LNCaP clone FGC (cell line): ENCODE results near the gene GSTT2B.
"Not testable (repeated sequence)": the region's sequence is repeated elsewhere in the genome, so short reads cannot be mapped to it uniquely, and the experiment has no call there.

Source experiments
- DNase-seq: peaks from one replicate; pipeline ENCODE4 v3.0.0-alpha.2; 2011; ENCODE audit warnings: low read depth
- H3K4me3 ChIP-seq: 2 replicates; pipeline ENCODE4 v1.5.1; 2011; ENCODE audit warnings: mild to moderate bottlenecking, low read depth, low read length, control low read depth
- TF ChIP-seq, protein P1 (sequence below): IDR thresholded peaks from 2 replicates; pipeline ENCODE4 v1.5.1; 2012; ENCODE audit warnings: mild to moderate bottlenecking; ENCODE audit not compliant: control insufficient read depth, insufficient read depth; ENCODE audit errors: extremely low read depth

Gene GSTT2B

DNA sequence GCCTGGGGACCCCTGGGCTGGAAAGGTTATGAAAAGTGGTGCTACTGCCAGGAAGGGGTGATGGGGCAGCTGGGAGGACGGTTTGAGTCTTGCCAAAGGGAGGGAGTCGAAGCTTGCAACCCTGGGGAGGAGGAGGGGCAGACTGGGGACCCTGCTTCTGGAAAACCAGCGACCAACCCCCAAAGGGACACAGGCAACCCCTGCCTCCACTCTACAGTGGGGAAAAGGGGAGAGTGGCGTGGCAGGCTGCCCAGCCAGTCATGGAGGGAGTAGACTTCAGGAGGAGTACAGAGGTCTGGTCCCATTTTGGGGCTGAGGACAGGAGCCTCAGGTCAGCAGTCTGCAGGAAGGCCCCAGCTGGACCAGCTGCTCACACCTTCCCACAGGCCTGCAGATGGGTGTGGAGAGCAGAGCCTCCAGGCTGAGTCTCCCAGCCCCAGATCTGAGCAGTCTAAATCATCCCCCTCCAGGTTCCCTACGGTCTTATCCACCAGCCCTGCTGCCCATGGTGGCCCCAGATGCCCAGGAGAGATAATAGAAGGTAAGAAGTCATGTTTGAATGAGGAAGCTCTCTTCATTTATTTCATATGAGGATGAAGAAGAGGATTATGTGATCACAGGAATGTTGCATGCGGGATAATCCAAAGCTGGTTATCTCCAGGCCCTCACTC is 10.0 kb upstream of the GSTT2B start:
- TF ChIP-seq, protein P1, sequence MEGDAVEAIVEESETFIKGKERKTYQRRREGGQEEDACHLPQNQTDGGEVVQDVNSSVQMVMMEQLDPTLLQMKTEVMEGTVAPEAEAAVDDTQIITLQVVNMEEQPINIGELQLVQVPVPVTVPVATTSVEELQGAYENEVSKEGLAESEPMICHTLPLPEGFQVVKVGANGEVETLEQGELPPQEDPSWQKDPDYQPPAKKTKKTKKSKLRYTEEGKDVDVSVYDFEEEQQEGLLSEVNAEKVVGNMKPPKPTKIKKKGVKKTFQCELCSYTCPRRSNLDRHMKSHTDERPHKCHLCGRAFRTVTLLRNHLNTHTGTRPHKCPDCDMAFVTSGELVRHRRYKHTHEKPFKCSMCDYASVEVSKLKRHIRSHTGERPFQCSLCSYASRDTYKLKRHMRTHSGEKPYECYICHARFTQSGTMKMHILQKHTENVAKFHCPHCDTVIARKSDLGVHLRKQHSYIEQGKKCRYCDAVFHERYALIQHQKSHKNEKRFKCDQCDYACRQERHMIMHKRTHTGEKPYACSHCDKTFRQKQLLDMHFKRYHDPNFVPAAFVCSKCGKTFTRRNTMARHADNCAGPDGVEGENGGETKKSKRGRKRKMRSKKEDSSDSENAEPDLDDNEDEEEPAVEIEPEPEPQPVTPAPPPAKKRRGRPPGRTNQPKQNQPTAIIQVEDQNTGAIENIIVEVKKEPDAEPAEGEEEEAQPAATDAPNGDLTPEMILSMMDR, result no peak
- DNase-seq, result no peak
- no peak overlapping the region for H3K4me3 ChIP-seq

DNA sequence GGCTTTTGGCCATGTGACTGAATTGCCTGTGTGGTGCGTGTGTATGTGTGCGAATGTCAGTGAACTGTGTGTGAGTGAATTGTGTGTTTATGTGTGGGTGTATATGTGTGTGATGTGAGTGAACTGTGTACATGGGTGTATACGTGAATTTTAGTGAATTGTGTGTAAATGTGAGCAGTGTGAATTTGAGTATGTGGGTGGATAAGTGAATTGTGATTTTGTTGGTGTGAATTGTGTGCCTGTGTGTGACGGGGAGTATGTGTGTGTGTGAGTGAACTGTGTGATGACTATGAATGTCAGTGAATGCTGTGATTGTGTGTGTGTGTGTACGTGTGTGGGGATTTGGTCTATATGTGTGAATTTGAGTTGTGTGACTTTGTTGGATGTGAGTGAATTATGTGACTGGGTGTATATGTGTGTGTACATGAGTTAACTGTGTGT is 9.2 kb upstream of the GSTT2B start:
- DNase-seq, result no peak
- TF ChIP-seq, protein P1, result no peak
- H3K4me3 ChIP-seq, result no peak overlapping the region

DNA sequence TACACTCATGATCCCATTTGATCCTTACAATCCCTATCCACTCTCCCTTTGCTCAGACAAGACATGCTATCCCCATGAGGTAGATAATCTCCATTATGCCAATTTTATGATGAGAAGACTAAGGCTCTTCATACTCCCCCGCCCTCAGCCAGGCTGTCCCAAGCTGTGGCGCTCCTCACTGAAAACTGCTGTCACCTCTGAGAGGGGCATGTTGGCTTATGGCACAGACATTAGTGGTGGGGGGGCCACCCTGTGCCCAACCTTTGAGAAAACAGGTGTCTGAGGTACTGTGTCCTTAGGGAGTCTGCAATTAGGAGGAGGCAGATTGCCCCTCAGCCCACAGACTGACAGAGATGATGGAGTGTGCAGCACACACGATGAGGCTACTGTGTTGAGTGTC is 8.1 kb upstream of the GSTT2B start:
- no peak overlapping the region for H3K4me3 ChIP-seq
- TF ChIP-seq, protein P1, result no peak
- no peak for DNase-seq

DNA sequence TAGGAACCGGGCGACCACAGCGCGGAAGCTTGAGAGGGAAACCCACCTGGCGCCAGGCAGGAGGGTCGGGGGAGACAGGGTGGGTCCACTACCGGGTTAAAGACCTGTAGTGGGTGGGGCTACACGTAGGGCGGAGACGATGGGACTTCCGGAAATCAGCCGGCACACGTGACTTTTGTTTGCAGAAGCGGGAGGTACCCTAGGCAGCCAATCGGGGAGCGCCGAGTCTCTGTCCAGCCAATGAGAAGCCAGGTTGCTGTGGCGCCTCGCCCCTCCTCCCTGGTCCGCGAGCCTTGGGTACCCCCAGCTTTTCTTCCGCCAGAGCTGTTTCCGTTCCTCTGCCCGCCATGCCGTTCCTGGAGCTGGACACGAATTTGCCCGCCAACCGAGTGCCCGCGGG is 5.6 kb upstream of the GSTT2B start, which contains the start of gene DDTL:
TSS of gene DDTL (plus strand) at position 321 of the 400 bp plus-strand sequence. CDS start at position 348, 27 bp downstream.
- not testable (repeated sequence) for DNase-seq, H3K4me3 ChIP-seq

DNA sequence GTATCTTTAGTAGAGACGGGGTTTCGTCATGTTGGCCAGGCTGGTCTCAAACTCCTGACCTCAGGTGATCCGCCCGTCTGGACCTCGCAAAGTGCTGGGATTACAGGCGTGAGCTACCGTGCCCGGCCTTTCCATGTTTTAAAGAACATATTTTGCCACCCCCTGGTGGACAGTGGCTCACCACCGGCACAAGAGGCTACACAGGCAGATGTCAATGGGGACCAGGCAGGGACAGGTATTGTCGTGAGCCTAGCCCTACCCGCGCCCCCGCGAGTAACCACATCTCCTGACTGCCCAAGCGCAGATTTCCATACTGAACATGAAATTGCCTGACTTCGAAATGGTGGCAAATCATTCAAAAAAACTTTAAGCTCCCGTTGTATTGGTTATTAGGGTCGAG is 5.1 kb upstream of the GSTT2B start:
- DNase-seq, H3K4me3 ChIP-seq: not testable (repeated sequence)

DNA sequence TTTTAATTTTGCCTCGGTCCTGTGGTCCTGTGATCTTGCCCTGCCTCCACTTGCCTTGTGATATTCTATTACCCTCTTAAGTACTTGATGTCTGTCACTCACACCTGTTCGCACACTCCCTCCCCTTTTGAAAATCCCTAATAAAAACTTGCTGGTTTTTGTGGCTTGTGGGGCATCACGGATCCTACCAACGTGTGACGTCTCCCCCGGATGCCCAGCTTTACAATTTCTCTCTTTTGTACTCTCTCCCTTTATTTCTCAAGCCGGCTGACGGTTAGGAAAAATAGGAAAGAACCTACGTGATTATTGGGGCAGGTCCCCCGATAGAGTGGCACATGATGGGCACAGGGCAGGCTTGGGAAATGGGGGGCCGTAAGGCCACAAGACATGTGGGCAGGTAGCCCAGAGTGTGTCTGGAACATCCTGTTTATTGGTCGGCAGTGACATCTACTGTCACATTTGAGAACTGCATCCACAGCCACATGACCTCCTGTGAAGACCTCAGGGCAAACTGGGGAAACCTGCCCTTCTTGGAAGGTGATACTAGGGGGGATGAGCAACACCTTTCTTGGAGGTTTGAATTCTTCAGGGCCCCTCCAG is 4.6 kb downstream of the GSTT2B start:
- TF ChIP-seq, protein P1, result peak; percentile 84
- H3K4me3 ChIP-seq, result not testable (repeated sequence)
- peak; percentile 26 for DNase-seq

DNA sequence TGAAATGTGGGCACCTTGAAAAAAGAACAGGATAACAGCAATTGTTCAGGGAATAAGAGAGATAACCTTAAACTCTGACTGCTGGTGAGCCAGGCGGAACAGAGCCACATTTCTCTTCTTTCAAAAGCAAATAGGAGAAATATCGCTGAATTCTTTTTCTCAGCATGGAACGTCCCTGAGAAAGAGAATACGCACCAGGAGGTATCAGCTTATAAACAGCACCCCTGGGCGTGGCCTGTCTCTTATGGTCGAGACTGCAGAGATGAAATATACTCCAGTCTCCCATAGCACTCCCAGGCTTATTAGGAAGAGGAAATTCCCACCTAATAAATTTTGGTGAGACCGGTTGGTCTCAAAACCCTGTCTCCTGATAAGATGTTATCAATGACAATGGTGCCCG is 5.1 kb downstream of the GSTT2B start:
- H3K4me3 ChIP-seq, DNase-seq: not testable (repeated sequence)

DNA sequence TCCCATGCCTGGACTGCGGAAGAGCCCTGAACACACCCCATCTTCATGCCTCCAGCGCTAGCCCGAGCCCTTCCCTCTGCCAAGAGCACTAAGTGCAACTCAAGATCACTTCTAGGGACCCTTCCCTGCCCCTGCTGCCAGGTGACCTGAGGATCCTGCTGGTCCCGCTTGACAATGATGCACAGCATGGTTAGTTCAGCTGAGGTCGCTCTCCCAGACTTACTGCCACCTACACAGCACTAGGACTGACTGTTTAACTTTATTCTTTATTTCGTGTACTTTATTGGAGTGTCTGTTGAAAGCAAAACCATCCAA is 6.0 kb downstream of the GSTT2B start:
- DNase-seq, H3K4me3 ChIP-seq: not testable (repeated sequence)

DNA sequence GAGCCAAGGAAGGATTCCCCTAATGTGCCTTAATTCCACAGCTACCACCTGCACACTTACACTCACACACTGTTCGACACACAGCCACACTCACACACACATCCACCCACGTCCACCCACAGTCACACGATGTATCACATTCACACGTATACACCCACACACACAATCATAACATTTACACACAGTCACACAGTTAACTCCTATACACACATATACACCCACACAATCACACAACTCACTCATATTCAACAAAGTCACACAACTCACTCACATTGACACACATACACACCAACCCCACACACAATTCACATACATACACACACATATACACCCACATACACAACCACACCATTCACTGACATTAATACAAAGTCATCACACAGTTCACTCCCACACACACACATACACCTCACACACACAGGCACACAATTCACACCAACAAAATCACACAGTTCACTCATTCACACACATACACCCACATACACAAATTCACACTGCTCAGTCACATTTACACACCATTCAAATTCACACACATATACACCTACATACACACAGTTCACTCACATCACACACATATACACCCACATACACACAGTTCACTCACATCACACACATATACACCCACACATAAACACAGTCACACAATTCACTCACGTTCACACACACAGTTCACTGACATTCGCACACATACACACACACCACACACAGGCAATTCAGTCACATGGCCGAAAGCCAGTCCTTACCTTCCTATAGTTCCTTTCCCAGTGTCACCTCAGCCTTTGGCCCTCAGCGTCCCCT is 6.6 kb downstream of the GSTT2B start:
- DNase-seq, H3K4me3 ChIP-seq: not testable (repeated sequence)

DNA sequence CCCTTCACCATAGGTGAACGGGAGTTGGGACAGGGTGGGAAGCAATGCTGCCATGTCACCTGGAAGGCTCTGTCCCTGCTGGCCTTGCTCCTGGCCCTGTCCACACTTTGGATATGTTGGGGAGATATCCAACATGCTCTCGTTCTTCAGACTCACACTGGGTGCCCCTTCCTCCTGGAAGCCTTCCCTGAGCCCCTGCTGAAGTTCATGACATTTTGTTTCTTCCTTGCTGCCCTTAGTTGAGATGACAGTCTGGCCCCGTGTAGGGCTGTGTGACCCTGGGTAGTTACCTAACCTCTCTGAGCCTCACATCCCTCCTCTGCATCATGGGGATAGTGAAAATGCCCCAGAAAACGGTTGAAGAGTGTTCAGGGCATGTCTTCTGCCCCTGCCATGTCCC is 7.5 kb downstream of the GSTT2B start:
- DNase-seq, H3K4me3 ChIP-seq: not testable (repeated sequence)

DNA sequence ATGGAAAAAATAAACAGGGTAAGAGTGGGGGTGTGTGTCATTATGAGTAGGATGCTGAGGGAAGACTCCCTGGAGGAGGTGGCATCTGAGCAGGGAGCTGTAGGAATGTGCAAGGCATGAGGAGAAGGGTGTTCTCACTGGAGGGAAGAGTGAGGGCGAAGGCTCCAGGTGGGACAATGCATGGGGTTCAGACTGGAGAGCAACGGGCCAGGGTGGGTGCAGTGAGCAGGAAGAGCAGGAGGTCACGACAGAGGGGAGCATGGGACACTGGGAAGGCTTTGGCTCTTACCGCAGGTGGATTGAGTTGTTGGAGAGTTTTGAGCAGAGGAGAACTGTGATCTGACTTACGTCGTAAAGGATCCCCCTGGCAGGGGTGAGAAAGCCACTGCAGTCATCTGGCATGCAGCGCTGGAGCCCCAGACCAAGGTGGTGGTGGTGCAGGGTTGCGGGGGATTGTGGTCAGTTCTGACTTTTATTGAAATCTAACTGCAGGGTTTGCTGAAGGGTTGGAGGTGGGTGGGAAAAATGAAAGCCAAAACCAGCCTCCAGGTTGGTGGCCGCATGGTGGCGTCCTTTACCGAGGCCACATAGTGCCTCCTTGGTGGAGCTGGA is 8.1 kb downstream of the GSTT2B start:
- DNase-seq, H3K4me3 ChIP-seq: not testable (repeated sequence)

DNA sequence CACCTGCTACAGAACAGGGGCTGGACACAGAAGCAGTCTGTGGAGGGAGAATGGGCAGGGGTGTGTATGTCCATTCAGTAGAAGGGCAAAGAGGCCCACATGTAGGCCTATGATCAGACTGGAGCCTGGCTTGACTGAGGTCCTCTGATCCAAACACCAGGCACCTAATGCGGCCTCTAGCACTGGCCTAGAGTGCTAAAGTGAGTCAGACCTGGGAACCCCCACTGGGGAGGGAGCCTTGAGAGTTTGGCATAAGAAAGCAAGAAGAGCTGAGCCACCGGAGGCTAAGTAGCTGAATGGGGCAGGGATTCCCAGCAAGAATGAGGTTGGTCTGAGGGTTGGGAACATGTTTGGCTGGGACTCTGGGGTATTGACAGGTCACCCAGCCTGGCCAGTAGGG is 9.6 kb downstream of the GSTT2B start:
- DNase-seq, H3K4me3 ChIP-seq: not testable (repeated sequence)

DNA sequence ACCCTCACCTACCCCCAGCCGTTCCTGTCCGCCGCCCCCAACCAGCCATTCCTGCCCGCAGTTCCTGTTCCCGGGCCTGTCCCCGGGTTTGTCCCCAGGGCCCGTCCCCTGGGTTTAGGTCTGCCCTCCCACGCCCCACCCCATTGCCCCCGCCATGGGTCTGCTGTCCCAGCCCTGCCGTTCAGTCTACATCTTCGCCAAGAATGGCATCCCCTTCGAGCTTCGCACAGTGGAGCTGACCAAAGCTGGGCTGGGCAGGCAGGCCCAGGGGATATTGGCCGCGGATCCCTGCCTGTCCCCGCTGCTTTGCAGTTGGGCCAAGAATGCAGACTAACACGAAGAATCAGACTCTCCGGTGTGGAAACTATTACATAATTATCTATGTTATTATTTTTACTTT is 11.2 kb downstream of the GSTT2B start:
- DNase-seq, H3K4me3 ChIP-seq: not testable (repeated sequence)

DNA sequence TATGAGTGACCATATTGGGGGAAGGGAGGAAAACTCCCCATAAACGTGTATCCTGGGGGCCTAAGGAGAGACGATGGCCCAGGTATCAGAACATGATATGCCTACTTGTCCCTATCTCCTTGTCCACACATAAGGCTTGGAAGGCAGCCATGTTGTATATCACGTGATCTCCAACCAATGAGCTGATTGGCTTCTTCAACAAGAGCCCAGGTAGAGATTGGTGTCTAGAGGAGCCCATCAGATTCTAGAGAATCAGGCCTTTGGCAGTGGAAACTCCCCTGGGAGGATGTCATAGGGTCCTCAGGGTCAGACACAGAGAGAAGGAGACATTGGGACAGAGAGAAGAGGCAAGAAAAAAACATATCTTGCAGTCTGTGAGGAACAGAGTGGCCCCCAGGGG is 13.6 kb downstream of the GSTT2B start:
- not testable (repeated sequence) for H3K4me3 ChIP-seq, DNase-seq
